Stimulated activated CD8-positive, alpha-beta memory T cell treated with anti-CD3 and anti-CD28 coated beads, Interleukin-15, amount 100 ng/mL, for 4 hours (primary cell): ENCODE measurements around the gene APOD.

Experiments
- DNase-seq, 2 donors: peaks; one replicate each; pipeline ENCODE4 v3.0.0-alpha.2; 2020; ENCODE audit warnings: low read depth in 2 of 2

Gene APOD

DNA sequence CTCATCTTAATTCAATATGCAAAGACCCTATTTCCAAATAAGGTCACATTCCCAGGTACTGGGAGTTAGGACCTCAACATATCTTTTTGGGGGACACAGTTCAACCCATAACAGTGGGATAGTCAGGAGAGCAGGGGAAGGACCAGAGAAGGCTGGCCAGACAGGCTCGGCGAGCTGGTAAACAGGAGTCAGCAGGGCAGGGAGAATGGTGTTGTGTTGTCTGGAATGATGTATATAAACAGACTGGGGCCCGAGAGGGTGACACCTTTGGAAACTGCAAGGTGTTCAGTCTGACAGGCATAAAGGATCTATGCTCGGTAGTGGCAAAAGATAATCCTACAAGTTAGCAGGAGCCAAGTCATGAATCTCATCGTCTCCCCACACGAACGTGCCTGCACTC, 30.5 kb downstream of the APOD start:
- no peak for DNase-seq

DNA sequence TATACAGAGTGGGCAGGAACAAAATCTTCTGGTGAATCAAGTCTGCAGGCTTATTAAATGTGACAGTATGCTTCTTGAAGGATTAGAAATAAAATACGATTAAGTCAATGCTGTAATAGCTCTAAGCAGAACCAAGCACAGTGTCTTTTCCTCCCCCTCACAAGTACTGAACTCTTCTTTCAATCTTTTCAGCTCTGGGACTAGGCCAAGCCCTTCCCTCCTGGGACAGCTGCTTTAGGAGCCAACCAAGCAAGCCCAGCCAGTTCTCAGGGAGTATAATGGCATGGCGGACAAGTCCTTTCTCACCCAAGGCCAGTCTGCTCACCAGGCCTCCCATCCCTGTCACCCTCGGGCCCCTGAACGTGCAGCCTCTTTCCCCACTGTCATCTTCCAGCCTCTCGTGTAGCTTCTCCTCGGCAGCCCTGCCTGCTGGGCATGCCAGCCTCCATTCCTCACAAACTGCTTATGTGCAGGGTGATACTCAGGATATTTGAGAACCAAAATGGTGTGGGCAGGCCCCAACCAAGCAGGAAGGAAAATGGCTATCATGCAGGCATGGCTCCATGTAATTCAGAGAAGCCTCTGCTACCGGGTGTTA, 32.3 kb downstream of the APOD start:
- no peak for DNase-seq

DNA sequence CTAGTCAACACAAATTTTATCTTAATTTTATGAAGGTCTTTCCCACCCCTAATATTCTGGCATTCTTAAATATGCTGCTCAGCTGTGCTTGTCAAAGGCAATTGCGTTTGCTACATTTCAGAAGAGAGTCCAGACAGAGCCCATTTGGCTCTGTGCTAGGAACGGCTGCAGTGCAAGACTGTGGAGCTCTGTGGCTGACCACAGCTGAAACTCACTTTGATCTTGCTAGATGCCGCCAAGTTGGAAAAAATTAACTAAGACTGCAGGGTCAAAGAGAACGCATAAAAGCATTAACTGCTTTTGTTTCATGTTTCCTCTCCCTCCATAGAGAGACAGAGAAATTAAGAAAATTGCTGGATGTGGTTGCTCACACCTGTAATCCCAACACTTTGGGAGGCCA, 33.0 kb downstream of the APOD start:
- DNase-seq: no peak

DNA sequence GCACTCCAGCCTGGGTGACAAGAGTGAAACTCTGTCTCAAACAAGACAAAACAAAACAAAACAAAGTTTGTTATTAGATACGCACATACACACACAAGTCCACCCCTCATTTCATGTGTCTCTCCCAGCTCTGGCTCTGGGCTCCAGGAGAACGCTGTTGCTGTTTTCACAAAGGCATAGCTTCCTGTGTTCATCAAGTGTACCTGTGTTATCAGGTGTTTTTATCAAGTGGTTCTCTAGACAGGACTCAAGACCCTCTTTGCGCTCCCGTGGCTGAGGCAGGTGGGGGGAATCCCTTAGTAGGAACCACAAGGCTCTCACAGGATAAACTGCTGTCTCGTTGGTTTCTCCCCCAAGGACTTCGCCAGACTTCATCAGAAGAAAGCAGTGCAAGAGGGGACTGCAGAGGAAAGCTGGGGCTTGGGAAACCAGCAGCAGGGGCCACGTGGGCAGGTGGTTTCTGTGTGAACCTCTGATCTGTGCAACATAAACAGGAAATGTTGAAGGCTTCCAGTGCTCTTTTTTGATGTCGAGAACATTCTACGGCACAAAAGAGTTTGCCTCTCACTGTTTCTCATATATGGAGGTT, 33.7 kb downstream of the APOD start:
- peak; percentile 53 to 62 for DNase-seq

DNA sequence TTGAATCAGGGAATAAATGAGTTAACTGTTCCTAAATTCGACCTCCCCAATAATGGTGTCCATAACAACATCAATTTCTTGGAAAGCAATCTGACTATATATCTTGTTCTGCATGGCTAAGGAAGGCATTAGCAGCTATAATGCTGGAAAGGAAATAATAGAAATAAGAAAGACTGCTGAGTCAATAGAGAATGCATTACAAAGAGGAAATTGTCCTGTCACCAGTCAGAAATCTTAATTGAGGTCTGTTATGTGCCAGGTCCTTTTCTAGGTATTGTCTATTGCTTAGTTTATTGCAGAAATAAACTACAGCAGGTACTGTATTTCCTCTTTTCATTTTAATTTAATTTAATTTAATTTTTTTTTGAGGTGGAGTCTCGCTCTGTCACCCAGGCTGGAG, 34.8 kb downstream of the APOD start:
- no peak for DNase-seq

DNA sequence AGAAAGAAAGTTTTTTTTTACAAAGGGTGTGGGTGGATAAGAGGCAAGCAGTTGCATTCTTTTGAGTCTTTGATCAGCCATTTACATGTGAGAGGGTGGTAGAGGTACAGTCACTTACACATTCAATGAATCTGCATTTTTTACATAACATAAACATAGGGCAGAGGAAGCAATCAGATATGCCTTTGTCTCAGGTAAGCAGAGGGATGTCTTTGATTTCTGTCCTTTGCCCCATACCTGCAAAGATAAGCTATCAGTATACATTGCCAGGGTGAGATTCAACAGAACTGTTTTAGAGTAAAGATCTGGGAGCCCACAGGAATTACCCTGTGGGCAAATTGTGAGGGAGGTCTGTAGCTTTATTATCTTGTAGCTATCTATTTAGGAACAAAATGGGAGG, 35.2 kb downstream of the APOD start:
- DNase-seq: no peak

DNA sequence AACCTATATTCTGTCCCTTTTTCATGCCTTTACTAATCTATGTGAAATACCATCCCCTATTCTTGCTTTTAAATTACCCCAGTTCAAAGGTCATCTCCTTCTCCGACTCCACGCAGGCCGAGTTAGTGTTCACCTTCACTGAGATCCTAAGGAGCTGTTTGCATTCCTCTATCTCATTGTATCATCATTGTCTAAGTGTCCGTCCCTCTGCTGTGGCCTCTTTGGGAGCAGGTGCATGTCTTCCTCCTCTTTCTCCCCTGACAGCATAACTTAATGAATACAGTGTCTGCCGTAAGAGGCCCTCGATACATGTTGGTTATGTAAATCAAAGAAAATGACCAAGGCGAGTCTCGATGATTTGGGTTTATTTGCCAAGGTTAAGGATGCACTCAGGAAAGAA, 35.7 kb downstream of the APOD start:
- DNase-seq: no peak

DNA sequence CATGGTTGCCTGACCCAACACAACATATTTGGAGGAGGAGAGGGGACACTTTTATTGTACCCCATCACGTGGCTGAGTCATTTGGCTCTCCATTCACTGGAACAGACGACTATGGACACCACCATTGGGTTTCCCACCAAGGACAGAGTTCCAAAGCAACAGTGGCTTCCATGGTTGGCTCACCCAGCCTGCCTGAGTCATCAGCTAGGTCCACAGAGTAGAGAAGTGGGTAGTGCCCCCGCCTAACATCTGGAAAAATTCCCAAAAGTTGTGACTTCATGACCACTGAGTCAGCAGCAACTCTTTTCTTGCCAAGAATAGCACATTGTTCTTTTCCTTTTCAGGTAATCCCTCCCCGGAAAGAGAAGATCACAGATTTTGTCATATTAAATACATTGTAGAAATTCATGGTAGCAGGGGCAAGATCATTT, 37.6 kb downstream of the APOD start:
- DNase-seq: no peak

DNA sequence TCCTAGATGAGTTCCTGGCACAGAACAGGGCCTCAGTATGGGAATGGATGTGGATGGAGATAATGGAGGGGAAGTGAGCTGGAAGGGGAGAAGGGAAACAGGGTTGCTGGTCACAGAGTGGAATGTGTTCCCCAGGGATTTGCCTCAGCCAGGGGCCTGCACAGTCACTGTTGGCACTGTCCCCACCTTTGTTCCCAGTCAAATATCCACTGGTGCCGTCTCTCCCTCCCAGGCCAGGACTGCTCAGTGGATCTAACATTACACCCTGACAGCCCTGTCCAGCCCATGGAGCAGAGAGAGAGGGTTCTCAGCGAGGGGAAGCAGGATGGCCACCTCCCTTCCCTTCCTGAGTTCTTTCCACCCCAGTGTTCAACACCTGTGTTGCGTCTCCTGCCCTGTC, 39.1 kb downstream of the APOD start:
- DNase-seq: no peak

DNA sequence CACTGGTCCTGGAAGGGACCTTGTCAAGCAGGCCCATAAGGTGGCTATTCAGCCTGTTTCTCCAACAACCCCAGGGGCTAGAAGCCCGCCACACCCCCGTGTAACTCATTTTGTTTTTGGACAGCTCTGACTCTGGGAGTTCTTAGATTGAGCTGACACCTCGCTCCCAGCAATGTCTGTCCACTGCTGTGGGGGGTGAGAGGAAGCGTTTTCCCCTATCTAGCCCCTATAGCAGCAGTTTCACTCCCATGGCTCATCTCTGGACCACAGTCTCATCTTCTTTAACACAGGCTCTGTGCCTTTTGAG, 39.6 kb downstream of the APOD start:
- DNase-seq: no peak

DNA sequence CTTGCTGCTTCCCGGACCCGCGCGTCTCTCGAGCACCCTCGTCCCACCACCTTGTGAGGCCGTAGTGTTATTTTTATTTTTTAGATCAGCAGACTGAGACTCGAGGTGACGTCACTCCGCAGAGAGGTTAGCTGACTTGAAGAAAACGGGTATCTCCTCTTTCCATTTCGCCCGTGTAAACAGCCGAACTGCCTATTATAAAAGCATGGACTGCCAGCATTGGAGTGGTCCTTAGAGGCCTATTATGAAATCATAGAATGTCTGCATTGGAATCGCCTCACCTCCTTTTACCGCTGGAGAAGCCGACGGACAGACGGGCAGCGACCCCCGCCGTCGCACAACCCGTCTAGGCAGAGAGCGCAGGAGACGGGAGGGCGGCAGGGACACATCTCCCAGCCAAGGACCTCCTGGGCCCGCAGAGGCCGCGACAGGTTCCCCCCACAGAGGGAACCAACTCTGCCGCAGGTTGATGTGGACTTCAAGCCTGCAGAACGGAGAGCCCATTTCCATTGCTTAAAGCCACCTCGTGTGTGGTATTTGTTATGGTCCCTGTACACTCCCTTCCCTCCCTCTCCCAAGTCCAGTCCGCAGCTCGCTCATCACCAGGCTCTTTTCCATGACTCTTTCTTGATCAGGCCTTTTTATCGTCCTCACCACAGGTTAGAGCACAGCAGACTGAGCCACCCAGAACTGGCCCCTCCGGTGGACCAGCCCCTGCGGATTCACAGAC, 40.1 kb downstream of the APOD start:
- no peak for DNase-seq

DNA sequence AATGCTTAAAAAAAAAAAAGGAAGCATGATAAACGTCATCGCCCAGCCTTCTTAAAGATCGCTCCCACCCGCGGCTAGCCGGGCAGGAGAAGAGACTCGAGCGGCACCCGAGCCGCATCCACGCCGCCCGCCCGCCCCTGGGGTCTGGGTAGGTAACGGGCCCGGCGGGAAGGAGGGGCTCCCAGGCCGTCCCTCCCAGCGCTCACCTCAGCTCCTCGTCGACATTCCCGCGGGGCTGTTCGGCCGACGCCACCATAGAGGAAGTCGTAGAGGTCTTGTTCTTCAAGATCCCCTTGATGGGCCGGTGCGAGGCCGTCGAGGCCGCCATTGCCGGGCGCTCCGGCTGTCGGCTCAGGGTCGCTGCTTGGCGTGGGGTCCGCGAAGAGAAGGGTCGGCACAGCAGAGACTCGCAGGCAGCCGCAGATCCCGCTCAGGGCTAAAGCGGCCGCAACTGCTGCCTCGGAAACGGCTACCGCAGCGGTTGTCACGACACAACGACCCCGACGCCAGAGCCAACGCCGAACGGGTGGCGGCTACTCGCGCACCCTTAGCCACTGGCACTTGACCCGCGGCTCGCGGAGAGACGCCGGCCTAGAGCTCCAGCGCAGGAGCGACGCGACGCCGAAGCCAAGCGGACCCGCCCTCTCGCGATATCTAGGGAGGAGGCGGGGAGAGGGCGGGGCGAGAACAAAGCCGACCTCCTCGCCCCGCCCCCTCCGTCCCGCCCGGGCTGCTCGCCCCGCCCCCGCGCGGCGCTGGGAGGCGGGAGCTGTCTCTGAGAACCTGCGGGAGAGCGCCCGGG, 40.8 kb downstream of the APOD start, which contains the start of gene PPP1R2:
TSS of gene PPP1R2 (minus strand) at position 628 of the 802 bp plus-strand sequence. CDS start at position 328, 300 bp downstream.
- DNase-seq: peak; percentile 77 to 82

DNA sequence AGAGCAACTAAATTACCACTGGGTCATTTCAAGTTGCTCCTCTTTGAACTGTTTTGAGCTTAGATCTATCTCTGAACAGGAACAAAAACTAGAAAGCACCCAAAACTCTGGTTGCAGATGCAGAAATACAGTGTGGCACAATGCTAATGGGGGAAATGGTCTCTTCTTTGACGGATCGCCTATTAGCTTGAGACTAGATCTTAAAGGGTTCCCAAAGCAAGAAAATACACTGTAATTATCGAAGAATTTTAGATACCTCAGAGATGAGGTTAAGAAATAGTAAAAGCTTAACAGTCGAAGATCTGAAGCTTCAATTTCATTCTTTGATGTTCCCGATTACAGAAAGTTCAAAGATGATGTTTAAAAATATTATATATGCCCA, 41.4 kb downstream of the APOD start:
- no peak for DNase-seq

DNA sequence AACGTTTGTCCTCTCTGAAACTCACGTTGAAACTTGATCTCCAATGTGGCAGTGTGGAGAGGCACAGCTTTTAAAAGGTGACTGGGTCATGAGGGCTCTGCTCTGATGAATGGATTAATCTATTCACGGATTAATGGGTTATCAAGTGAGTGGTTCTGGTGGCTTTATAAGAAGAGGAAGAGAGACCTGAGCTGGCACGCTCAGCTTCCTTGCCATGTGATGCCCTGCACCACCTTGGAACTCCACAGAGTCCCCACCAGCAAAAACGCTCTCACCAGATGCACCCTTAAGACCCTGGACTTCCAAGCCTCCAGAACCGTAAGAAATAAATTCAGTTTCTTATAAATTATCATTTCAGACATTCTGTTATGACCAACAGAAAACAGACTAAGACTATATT, 43.2 kb downstream of the APOD start:
- DNase-seq: no peak

DNA sequence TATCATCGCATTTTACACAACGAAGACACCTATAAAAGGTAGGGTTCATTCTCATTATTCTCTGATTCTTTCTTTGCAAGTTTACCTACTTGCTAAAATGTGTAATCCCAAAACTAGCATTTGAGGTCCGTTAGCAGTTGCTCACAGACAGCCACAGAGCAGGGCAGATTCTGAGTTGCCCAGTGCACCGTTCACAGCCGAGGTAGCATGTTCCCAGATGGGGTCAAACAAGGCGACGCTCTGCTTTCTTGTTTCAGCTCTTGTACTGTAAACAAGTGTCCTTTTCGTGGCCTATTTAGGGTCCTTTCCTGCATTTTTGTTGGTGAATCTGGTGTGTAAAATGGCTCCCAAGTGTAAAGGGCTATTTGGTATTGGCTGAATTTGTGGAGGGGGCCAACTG, 43.7 kb downstream of the APOD start:
- no peak for DNase-seq

DNA sequence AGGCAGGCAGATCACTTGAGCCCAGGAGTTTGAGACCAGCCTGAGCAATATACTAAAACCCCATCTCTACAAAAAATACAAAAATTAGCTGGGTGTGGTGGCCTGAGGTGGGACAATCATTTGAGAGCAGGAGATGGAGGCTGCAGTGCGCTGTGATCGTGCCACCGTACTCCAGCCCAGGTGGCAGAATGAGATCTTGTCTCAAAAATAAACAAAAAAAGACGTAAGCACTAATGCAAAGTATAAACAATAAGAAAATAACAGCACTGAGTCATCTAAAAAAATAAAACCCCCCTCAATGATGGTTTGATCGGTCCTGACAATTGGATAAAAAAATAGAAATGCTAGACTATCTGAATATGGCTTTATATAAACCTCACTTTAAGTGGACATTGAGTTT, 44.3 kb downstream of the APOD start:
- no peak for DNase-seq

DNA sequence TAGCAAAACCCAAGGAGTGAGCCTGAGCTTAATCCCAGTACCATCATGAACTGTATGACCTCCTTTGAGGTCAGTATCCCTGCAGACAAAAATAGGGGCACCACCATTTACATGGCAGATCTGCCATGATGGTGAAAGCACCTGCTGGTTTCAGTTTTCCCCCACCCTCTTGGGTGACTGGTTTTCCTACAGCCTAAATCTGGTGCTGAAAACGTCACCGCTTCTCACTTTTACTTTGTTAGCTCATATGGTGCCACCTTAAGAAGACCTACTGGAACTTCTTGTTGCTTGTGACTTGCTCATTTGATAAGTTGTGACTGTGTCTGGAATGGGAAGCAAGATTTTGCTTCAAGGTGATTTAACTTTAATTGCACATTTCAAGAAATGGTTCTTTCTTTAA, 45.7 kb downstream of the APOD start:
- no peak for DNase-seq

DNA sequence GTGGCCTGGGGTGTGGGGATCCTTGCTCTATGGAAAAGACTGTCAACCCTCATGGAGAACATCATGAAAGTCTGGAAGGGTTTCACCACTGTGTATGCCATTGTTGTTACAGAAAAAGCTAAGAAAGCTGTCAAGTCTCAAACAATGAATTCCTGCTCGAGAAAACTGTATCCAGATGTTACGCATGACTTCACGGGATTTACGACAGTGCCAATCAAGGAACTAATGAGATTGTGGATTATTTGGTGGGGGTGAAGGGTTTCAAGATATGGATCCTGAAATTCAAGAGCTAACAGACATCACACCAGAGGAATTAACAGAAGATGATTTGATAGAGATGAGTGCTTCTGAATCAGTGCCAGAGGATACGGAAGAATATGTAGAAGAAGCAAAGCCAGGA, 48.4 kb downstream of the APOD start:
- no peak for DNase-seq

DNA sequence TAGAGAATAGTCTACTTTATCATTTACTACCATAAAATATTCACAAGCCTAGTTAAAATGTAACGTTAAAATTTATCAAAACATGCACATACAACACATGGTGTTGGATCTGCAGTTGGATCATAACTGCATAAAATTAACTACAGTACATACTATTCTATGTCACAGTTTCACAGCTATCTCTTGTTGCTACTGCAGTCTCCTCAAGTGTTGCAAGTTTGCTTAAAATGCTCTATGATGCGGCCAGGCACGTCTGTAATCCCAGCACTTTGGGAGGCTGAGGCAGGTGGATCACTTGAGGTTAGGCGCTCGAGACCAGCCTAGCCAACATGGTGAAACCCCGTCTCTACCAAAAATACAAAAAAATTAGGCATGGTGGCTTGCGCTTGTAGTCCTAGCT, 50.9 kb downstream of the APOD start:
- no peak for DNase-seq

DNA sequence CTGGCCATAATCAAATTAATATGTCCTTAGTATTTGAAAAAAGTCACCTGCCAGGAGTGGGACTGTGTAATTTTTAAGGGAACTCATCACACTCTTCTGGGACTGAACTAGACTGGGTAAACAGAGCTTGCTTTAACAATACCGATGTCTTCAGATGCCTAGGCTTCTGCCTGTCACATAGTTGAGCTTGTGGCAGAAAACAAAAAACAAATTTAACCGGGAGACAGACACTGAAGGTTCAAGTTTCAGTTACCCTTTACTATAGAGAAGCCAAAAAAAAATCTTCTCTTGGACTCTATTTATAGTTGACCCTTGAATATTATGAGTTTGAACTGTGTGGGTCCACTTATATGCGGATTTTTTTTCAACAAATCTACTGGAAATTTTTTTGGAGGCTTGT, 51.4 kb downstream of the APOD start:
- no peak for DNase-seq

DNA sequence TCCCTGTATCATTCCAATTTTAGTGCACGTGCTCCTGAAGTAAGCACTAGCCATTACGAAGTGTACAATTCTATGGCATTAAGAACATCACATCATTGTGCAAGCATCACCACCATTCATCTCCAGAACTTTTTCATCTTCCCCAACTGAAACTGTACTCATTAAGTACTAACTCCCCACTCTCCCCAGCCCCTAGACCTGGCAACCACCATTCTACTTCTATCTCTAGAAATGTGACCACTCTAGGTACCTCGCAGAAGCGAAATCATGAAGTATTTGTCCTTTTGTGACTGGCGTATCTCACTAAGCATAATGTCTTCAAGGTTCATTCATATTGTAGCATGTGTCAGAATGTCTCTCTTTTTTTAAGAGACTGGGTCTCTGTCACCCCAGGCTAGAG, 52.1 kb downstream of the APOD start:
- no peak for DNase-seq

DNA sequence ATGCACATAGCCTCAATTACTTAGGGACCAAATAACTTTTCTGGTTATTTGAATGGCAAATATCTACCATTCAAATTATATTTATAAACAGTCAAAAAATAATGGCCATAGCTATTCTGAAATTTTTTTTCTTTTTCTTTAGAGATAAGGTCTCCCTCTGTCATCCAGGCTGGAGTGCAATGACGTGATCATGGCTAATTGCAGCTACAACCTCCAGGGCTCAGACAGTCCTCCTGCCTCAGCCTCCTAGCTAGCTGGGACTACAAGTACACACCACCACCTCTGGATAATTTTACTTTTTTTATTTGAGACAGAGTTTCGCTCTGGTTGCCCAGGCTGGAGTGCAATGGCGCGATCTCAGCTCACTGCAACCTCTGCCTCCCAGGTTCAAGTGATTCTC, 57.2 kb downstream of the APOD start:
- no peak for DNase-seq
